ENCODE data around the gene CMKLR1. TPM values are rescaled to one million over a fixed set of nuclear protein-coding genes. Genes with fewer than 3 reads are reported as not detected.
A peak's percentile ranks its signal among the peaks of the same experiment; 100 is the strongest.

CMKLR1 gene
- total and polyA plus RNA-seq, 3 experiments from 2014 or later: 0.57 to 4.4 (median 0.66) TPM

GRCh38 chr12:108271951-108272872 lies 66.9 kb downstream of the CMKLR1 start:
- ChIA-PET CTCF (no interaction called here), POLR2A (no interaction called here)
- Mint-ChIP-seq H3K4me3 (no peak overlapping the region), H3K4me1 (no peaks in the 10 kb centered on the region), H3K27me3 (peaks cover 0 to 10% of the 10 kb centered on the region in 2 donors), H3K27ac (peak overlapping the region in 1 of 8 donors; percentile 24), H3K36me3 (no peaks in the 10 kb centered on the region), H3K9me3 (peaks cover 0 to under 1% (median 0%) of the 10 kb centered on the region in 5 donors)
- Histone ChIP-seq H3K4me3 (ENCODE audit: low read length) (no peak overlapping the region), H3K9me3 (ENCODE audit: low read length) (no peaks in the 10 kb centered on the region), H3K36me3 (ENCODE audit: insufficient read depth, low read length) (no peaks in the 10 kb centered on the region), H3K27me3 (ENCODE audit: insufficient read depth, low read length, poor library complexity, severe bottlenecking) (no peaks in the 10 kb centered on the region), H3K4me1 (ENCODE audit: insufficient read depth, low read length) (no peaks in the 10 kb centered on the region), H3K27ac (ENCODE audit: low read depth, low read length) (no peak overlapping the region)
- DNase-seq: no peak

- Histone ChIP-seq H3K27ac (ENCODE audit: low read depth, low read length) (no peak overlapping the region), H3K4me3 (ENCODE audit: low read length) (no peak overlapping the region), H3K36me3 (ENCODE audit: insufficient read depth, low read length) (no peaks in the 10 kb centered on the region), H3K27me3 (ENCODE audit: insufficient read depth, low read length, poor library complexity, severe bottlenecking) (no peaks in the 10 kb centered on the region), H3K9me3 (ENCODE audit: low read length) (no peaks in the 10 kb centered on the region), H3K4me1 (ENCODE audit: insufficient read depth, low read length) (no peaks in the 10 kb centered on the region)
- Mint-ChIP-seq H3K27ac (peak overlapping the region in 1 of 8 donors; percentile 39), H3K4me1 (no peaks in the 10 kb centered on the region), H3K27me3 (peaks cover 0 to 10% of the 10 kb centered on the region in 2 donors), H3K36me3 (no peaks in the 10 kb centered on the region), H3K9me3 (no peaks in the 10 kb centered on the region), H3K4me3 (no peak overlapping the region)
- CTCF ChIA-PET: no interaction called here
- POLR2A ChIA-PET: no interaction called here
- DNase-seq: no peak
Observed at GRCh38 chr12:108270849-108271143, 68.3 kb downstream of the CMKLR1 start.

- H3K27ac Mint-ChIP-seq: peak overlapping the region in 1 of 8 donors; percentile 39
- ChIA-PET POLR2A (no interaction called here), CTCF (no interaction called here)
- H3K4me3 Mint-ChIP-seq: no peak overlapping the region
- Histone ChIP-seq H3K27me3 (ENCODE audit: insufficient read depth, low read length, poor library complexity, severe bottlenecking) (no peaks in the 10 kb centered on the region), H3K4me1 (ENCODE audit: insufficient read depth, low read length) (no peaks in the 10 kb centered on the region), H3K9me3 (ENCODE audit: low read length) (no peaks in the 10 kb centered on the region), H3K36me3 (ENCODE audit: insufficient read depth, low read length) (no peaks in the 10 kb centered on the region), H3K27ac (ENCODE audit: low read depth, low read length) (no peak overlapping the region), H3K4me3 (ENCODE audit: low read length) (no peak overlapping the region)
- no peak for DNase-seq
- peaks cover 0 to 10% of the 10 kb centered on the region in 2 donors for H3K27me3 Mint-ChIP-seq
- H3K36me3 Mint-ChIP-seq: no peaks in the 10 kb centered on the region
- no peaks in the 10 kb centered on the region for H3K9me3 Mint-ChIP-seq
- no peaks in the 10 kb centered on the region for H3K4me1 Mint-ChIP-seq
Observed at GRCh38 chr12:108270035-108270848, 68.9 kb downstream of the CMKLR1 start.

GRCh38 chr12:108269224-108269623 lies 69.9 kb downstream of the CMKLR1 start:
- no peak overlapping the region for H3K27ac Mint-ChIP-seq
- H3K4me1 ChIP-seq (ENCODE audit: insufficient read depth, low read length): no peaks in the 10 kb centered on the region
- DNase-seq: no peak
- H3K27ac ChIP-seq (ENCODE audit: low read depth, low read length): no peak overlapping the region
- H3K4me3 ChIP-seq (ENCODE audit: low read length): no peak overlapping the region
- H3K36me3 Mint-ChIP-seq: no peaks in the 10 kb centered on the region
- H3K36me3 ChIP-seq (ENCODE audit: insufficient read depth, low read length): no peaks in the 10 kb centered on the region
- H3K27me3 Mint-ChIP-seq: peaks cover 0 to 15% of the 10 kb centered on the region in 2 donors
- H3K9me3 ChIP-seq (ENCODE audit: low read length): no peaks in the 10 kb centered on the region
- H3K9me3 Mint-ChIP-seq: no peaks in the 10 kb centered on the region
- CTCF ChIA-PET: no interaction called here
- H3K27me3 ChIP-seq (ENCODE audit: insufficient read depth, low read length, poor library complexity, severe bottlenecking): no peaks in the 10 kb centered on the region
- no peak overlapping the region for H3K4me3 Mint-ChIP-seq
- H3K4me1 Mint-ChIP-seq: no peaks in the 10 kb centered on the region
- POLR2A ChIA-PET: no interaction called here

- no peaks in the 10 kb centered on the region for H3K4me1 ChIP-seq (ENCODE audit: insufficient read depth, low read length)
- Mint-ChIP-seq H3K36me3 (no peaks in the 10 kb centered on the region), H3K27ac (no peak overlapping the region), H3K4me1 (no peaks in the 10 kb centered on the region), H3K27me3 (peaks cover 2 to 15% of the 10 kb centered on the region in 2 donors), H3K9me3 (peaks cover 0 to under 1% (median 0%) of the 10 kb centered on the region in 5 donors), H3K4me3 (no peak overlapping the region)
- no peaks in the 10 kb centered on the region for H3K9me3 ChIP-seq (ENCODE audit: low read length)
- H3K4me3 ChIP-seq (ENCODE audit: low read length): no peak overlapping the region
- no peaks in the 10 kb centered on the region for H3K36me3 ChIP-seq (ENCODE audit: insufficient read depth, low read length)
- no peaks in the 10 kb centered on the region for H3K27me3 ChIP-seq (ENCODE audit: insufficient read depth, low read length, poor library complexity, severe bottlenecking)
- CTCF ChIA-PET: no interaction called here
- H3K27ac ChIP-seq (ENCODE audit: low read depth, low read length): no peak overlapping the region
- POLR2A ChIA-PET: no interaction called here
- no peak for DNase-seq
Observed at GRCh38 chr12:108268397-108268796, 70.7 kb downstream of the CMKLR1 start.

- Mint-ChIP-seq H3K4me1 (no peaks in the 10 kb centered on the region), H3K4me3 (no peak overlapping the region), H3K9me3 (peaks cover 0 to 2% (median 0%) of the 10 kb centered on the region in 5 donors), H3K27ac (no peak overlapping the region), H3K27me3 (peaks cover 3 to 15% of the 10 kb centered on the region in 2 donors), H3K36me3 (no peaks in the 10 kb centered on the region)
- ChIA-PET POLR2A (no interaction called here), CTCF (no interaction called here)
- DNase-seq: no peak
- Histone ChIP-seq H3K4me1 (ENCODE audit: insufficient read depth, low read length) (no peaks in the 10 kb centered on the region), H3K36me3 (ENCODE audit: insufficient read depth, low read length) (no peaks in the 10 kb centered on the region), H3K4me3 (ENCODE audit: low read length) (no peak overlapping the region), H3K27ac (ENCODE audit: low read depth, low read length) (no peak overlapping the region), H3K9me3 (ENCODE audit: low read length) (no peaks in the 10 kb centered on the region), H3K27me3 (ENCODE audit: insufficient read depth, low read length, poor library complexity, severe bottlenecking) (no peaks in the 10 kb centered on the region)
Observed at GRCh38 chr12:108267450-108267849, 71.7 kb downstream of the CMKLR1 start.

GRCh38 chr12:108266131-108266530 lies 73.0 kb downstream of the CMKLR1 start:
- Histone ChIP-seq H3K36me3 (ENCODE audit: insufficient read depth, low read length) (no peaks in the 10 kb centered on the region), H3K27ac (ENCODE audit: low read depth, low read length) (no peak overlapping the region), H3K4me3 (ENCODE audit: low read length) (no peak overlapping the region), H3K27me3 (ENCODE audit: insufficient read depth, low read length, poor library complexity, severe bottlenecking) (no peaks in the 10 kb centered on the region), H3K4me1 (ENCODE audit: insufficient read depth, low read length) (no peaks in the 10 kb centered on the region), H3K9me3 (ENCODE audit: low read length) (no peaks in the 10 kb centered on the region)
- no peak overlapping the region for H3K4me3 Mint-ChIP-seq
- H3K36me3 Mint-ChIP-seq: no peaks in the 10 kb centered on the region
- no peaks in the 10 kb centered on the region for H3K4me1 Mint-ChIP-seq
- ChIA-PET CTCF (no interaction called here), POLR2A (no interaction called here)
- no peak overlapping the region for H3K27ac Mint-ChIP-seq
- peaks cover 1 to 14% (median 7%) of the 10 kb centered on the region in 5 donors for H3K9me3 Mint-ChIP-seq
- DNase-seq: no peak
- H3K27me3 Mint-ChIP-seq: peaks cover 7 to 15% of the 10 kb centered on the region in 2 donors

DNA sequence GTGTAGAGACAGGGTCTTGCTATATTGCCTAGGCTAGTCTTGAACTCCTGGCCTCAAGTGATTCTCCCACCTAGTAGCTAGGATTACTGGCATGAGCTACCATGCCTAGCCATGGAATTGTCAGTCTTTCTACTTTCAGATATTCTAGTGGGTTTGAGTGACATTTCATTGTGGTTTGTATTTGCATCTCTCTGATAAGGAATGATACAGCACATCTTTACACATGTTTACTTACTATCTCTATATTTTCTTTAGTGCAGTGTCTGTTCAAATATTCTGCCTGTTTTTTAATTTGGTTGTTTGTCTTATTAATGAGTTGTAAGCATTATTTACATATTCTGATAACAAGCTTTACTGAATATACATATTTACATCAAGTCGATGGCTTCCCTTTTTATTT lies 73.6 kb downstream of the CMKLR1 start:
- no peaks in the 10 kb centered on the region for H3K36me3 ChIP-seq (ENCODE audit: insufficient read depth, low read length)
- H3K4me1 ChIP-seq (ENCODE audit: insufficient read depth, low read length): no peaks in the 10 kb centered on the region
- no peak overlapping the region for H3K4me3 ChIP-seq (ENCODE audit: low read length)
- no peak overlapping the region for H3K27ac ChIP-seq (ENCODE audit: low read depth, low read length)
- Mint-ChIP-seq H3K4me3 (no peak overlapping the region), H3K27ac (no peak overlapping the region), H3K27me3 (peaks cover 7 to 15% of the 10 kb centered on the region in 2 donors), H3K36me3 (no peaks in the 10 kb centered on the region), H3K9me3 (peaks cover 8 to 18% (median 14%) of the 10 kb centered on the region in 5 donors), H3K4me1 (no peaks in the 10 kb centered on the region)
- ChIA-PET CTCF (no interaction called here), POLR2A (no interaction called here)
- no peak for DNase-seq
- H3K9me3 ChIP-seq (ENCODE audit: low read length): peaks cover 3% of the 10 kb centered on the region
- H3K27me3 ChIP-seq (ENCODE audit: insufficient read depth, low read length, poor library complexity, severe bottlenecking): no peaks in the 10 kb centered on the region

Data from CD8-positive, alpha-beta memory T cell (primary cell).